AML-193 (cell line): ENCODE data around the gene PCDH1.

Experiments
- DNase-seq, 2 experiments: peaks; one replicate each; lab custom pipeline; 2025; lab: John Stamatoyannopoulos, UW

The PCDH1 gene

GRCh38 chr5:141873933-141874261 lies 4.3 kb downstream of the PCDH1 start:
- DNase-seq, result no peak

- DNase-seq, result no peak
Observed at GRCh38 chr5:141872496-141873356, 5.5 kb downstream of the PCDH1 start.

GRCh38 chr5:141871870-141872269 lies 6.3 kb downstream of the PCDH1 start:
- DNase-seq, result no peak

- DNase-seq, result no peak
Observed at GRCh38 chr5:141870871-141871270, 7.3 kb downstream of the PCDH1 start.

- no peak for DNase-seq
Observed at GRCh38 chr5:141870228-141870627, 8.0 kb downstream of the PCDH1 start.

GRCh38 chr5:141869514-141869913 lies 8.7 kb downstream of the PCDH1 start:
- no peak for DNase-seq

- DNase-seq, result no peak
Observed at GRCh38 chr5:141869040-141869439, 9.2 kb downstream of the PCDH1 start.

- no peak for DNase-seq
Observed at GRCh38 chr5:141868541-141868940, 9.7 kb downstream of the PCDH1 start.

- no peak for DNase-seq
Observed at GRCh38 chr5:141867651-141868050, 10.6 kb downstream of the PCDH1 start.

GRCh38 chr5:141867139-141867538 lies 11.1 kb downstream of the PCDH1 start:
- no peak for DNase-seq

- no peak for DNase-seq
Observed at GRCh38 chr5:141866096-141866495, 12.1 kb downstream of the PCDH1 start.

GRCh38 chr5:141865406-141865805 lies 12.8 kb downstream of the PCDH1 start:
- DNase-seq, result no peak

- no peak for DNase-seq
Observed at GRCh38 chr5:141864371-141865370, 13.5 kb downstream of the PCDH1 start.

- no peak for DNase-seq
Observed at GRCh38 chr5:141863569-141864178, 14.5 kb downstream of the PCDH1 start.

- no peak for DNase-seq
Observed at GRCh38 chr5:141862936-141863543, 15.2 kb downstream of the PCDH1 start.

GRCh38 chr5:141861194-141861593 lies 17.0 kb downstream of the PCDH1 start:
- DNase-seq, result no peak

GRCh38 chr5:141858079-141858765 lies 20.0 kb downstream of the PCDH1 start:
- DNase-seq, result no peak

- no peak for DNase-seq
Observed at GRCh38 chr5:141857226-141857625, 21.0 kb downstream of the PCDH1 start.

- DNase-seq, result no peak
Observed at GRCh38 chr5:141856037-141856790, 22.0 kb downstream of the PCDH1 start.

- DNase-seq, result no peak
Observed at GRCh38 chr5:141855265-141856036, 22.8 kb downstream of the PCDH1 start.
